CD4-positive, CD25-positive, alpha-beta regulatory T cell (primary cell): ENCODE results near the gene MRAP. TPM values are rescaled to one million over a fixed set of nuclear protein-coding genes. Genes with fewer than 3 reads are reported as not detected.
A peak's percentile ranks its signal among the peaks of the same experiment; 100 is the strongest.

Experiments used
- ATAC-seq, 2 donors: fragments of 150-1000 bp; cut with Tn5 transposase; one replicate each; pipeline ENCODE4 v1.10.0; 2021; ENCODE audit warnings: low read depth in 2 of 2, moderate number of reproducible peaks in 2 of 2, moderate library complexity in 1 of 2
- DNase-seq, 3 donors: peaks; one replicate each; pipeline versions ENCODE4 v3.0.0 to v3.0.0-alpha.2; 2012 to 2022; ENCODE audit warnings: mixed read lengths in 1 of 3
- H3K27ac ChIP-seq: one replicate; pipeline ENCODE4 v1.7.0; 2013; ENCODE audit warnings: mild to moderate bottlenecking, low read length; ENCODE audit not compliant: insufficient read depth, poor library complexity, severe bottlenecking
- H3K27me3 ChIP-seq: one replicate; pipeline ENCODE4 v1.7.0; 2013; ENCODE audit warnings: low read length; ENCODE audit not compliant: control insufficient read depth, insufficient read depth
- H3K36me3 ChIP-seq: one replicate; pipeline ENCODE4 v1.7.0; 2013; ENCODE audit warnings: mild to moderate bottlenecking, low read length, moderate library complexity; ENCODE audit not compliant: control insufficient read depth, insufficient read depth
- H3K4me1 ChIP-seq: 2 replicates; pipeline ENCODE4 v1.7.0; 2013; ENCODE audit warnings: mild to moderate bottlenecking, low read length; ENCODE audit not compliant: insufficient read depth, control insufficient read depth, poor library complexity, severe bottlenecking
- H3K4me3 ChIP-seq: one replicate; pipeline ENCODE4 v1.7.0; 2013; ENCODE audit warnings: low read depth, mild to moderate bottlenecking, low read length, moderate library complexity
- H3K9me3 ChIP-seq, 2 experiments: 1 replicate in 1 of 2; 2 replicates in 1 of 2; pipeline ENCODE4 v1.7.0; 2013; ENCODE audit warnings: low read length in 2 of 2, mild to moderate bottlenecking in 1 of 2, moderate library complexity in 1 of 2; ENCODE audit not compliant: control insufficient read depth in 2 of 2
- H3K27ac Mint-ChIP-seq, 3 donors: one replicate each; pipeline ENCODE4 v1.8.0; 2020 to 2022; ENCODE audit warnings: mild to moderate bottlenecking in 3 of 3, mixed read lengths in 3 of 3, moderate library complexity in 2 of 3
- H3K27me3 Mint-ChIP-seq: one replicate; pipeline ENCODE4 v1.8.0; 2022; ENCODE audit warnings: mild to moderate bottlenecking, mixed read lengths
- H3K36me3 Mint-ChIP-seq: one replicate; pipeline ENCODE4 v1.8.0; 2020; ENCODE audit warnings: mixed read lengths
- H3K4me1 Mint-ChIP-seq, 4 donors: one replicate each; pipeline ENCODE4 v1.8.0; 2020 to 2022; ENCODE audit warnings: mixed read lengths in 4 of 4, mild to moderate bottlenecking in 1 of 4
- H3K4me3 Mint-ChIP-seq, 4 donors: one replicate each; pipeline ENCODE4 v1.8.0; 2020 to 2022; ENCODE audit warnings: mild to moderate bottlenecking in 4 of 4, mixed read lengths in 4 of 4, moderate library complexity in 3 of 4
- H3K9me3 Mint-ChIP-seq, 7 donors: one replicate each; pipeline ENCODE4 v1.8.0; 2020 to 2022; ENCODE audit warnings: mixed read lengths in 7 of 7, mild to moderate bottlenecking in 3 of 7, moderate library complexity in 2 of 7
- polyA plus RNA-seq, 4 donors: library from polyadenylated mRNA; unstranded; fragments of 300-500 nt; fragmentation: Illumina TruSeq; gene quantifications; one replicate each; pipeline ENCODE4 v1.2.3, GENCODE V29; 2021
- total RNA-seq: library from RNA; stranded (reverse); gene quantifications from one replicate; pipeline ENCODE4 v1.2.3, GENCODE V29; 2022

Gene MRAP
- total and polyA plus RNA-seq, 5 donors from 2014 or later = not detected

DNA sequence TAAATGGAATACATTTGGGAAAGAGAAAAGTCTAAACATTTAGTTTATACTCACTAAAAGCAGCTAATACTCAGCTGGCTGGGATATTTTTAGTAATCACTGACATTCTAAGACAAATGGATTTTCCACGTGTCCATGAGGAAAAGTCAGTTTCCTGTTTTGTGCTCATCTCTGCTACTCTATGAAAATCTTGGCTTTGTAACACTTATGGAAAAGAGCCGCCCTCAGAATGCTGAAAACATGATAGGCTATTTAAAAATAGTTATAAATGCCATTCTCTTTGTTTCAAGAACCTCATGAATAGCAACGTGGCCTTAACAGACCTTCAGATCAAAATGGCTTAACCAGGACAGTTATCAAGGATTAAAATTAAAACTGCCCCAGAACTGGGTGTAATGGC is 29.9 kb downstream of the MRAP start:
- H3K4me3 ChIP-seq = no peak overlapping the region
- Mint-ChIP-seq H3K4me1 (peaks cover 0 to 4% (median 1%) of the 10 kb centered on the region in 4 donors), H3K27ac (no peak overlapping the region), H3K27me3 (no peaks in the 10 kb centered on the region), H3K36me3 (peaks cover 63% of the 10 kb centered on the region), H3K4me3 (no peak overlapping the region), H3K9me3 (peaks cover 0 to 3% (median 0%) of the 10 kb centered on the region in 7 donors)
- no peak for ATAC-seq
- no peaks in the 10 kb centered on the region for H3K27me3 ChIP-seq
- no peak for DNase-seq
- H3K4me1 ChIP-seq = no peaks in the 10 kb centered on the region
- no peak overlapping the region for H3K27ac ChIP-seq
- H3K36me3 ChIP-seq = peaks cover 68% of the 10 kb centered on the region
- no peaks in the 10 kb centered on the region for H3K9me3 ChIP-seq

DNA sequence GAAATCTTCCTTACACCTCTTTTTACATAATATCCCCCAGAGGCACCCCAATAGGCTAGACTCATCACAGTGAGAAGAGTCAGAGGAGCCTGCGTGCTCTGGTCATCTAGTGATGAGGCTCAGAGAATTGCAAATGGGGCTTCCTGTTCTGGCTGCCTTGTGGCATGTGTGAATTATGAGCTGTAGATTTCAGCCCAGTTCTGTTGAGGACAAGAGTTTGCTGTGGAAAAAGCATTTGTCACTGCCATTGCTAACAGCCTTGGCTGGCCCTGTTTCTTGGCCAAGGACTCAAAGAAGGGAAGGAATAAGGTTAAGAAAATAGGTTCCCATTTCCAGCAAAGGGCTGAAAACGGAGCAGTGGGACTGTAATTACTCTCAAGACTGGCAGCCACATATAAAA is 30.7 kb downstream of the MRAP start:
- peaks cover 0 to 4% (median 1%) of the 10 kb centered on the region in 4 donors for H3K4me1 Mint-ChIP-seq
- no peak for DNase-seq

DNA sequence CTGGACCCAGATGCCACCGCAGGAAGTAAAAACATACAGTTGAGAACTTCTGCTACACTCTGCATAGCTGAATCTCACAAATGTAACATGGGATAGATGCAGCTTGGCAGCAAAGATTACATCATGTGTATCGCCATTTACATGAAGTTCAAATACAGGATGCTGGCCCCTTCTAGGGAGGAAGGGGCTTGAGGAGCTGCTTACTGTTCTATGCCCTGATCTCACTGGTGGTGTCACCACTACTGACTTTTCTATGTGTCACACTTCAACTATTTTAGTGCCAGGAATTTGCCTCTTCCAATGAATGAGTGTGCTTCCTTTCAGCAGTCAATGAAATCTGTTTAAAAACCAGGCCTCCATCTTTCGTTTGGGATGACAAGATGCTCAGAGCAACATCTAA is 31.1 kb downstream of the MRAP start:
- H3K4me3 Mint-ChIP-seq = no peak overlapping the region
- ATAC-seq (no peak), DNase-seq (no peak)
- Histone ChIP-seq H3K27me3 (no peaks in the 10 kb centered on the region), H3K4me3 (no peak overlapping the region), H3K27ac (no peak overlapping the region), H3K4me1 (no peaks in the 10 kb centered on the region), H3K36me3 (peaks cover 68% of the 10 kb centered on the region), H3K9me3 (no peaks in the 10 kb centered on the region)
- H3K27me3 Mint-ChIP-seq = no peaks in the 10 kb centered on the region
- no peak overlapping the region for H3K27ac Mint-ChIP-seq
- H3K9me3 Mint-ChIP-seq = peaks cover 0 to 3% (median 0%) of the 10 kb centered on the region in 7 donors
- peaks cover 59% of the 10 kb centered on the region for H3K36me3 Mint-ChIP-seq
- H3K4me1 Mint-ChIP-seq = peaks cover 0 to 4% (median 1%) of the 10 kb centered on the region in 4 donors

More for the DNA sequence above, 30.7 kb downstream of the MRAP start:
- H3K9me3 Mint-ChIP-seq = peaks cover 0 to 3% (median 0%) of the 10 kb centered on the region in 7 donors
- H3K9me3 ChIP-seq = no peaks in the 10 kb centered on the region
- H3K36me3 Mint-ChIP-seq = peaks cover 62% of the 10 kb centered on the region
- H3K27me3 ChIP-seq = no peaks in the 10 kb centered on the region
- no peaks in the 10 kb centered on the region for H3K27me3 Mint-ChIP-seq
- no peak overlapping the region for H3K4me3 ChIP-seq
- H3K36me3 ChIP-seq = peaks cover 68% of the 10 kb centered on the region
- no peaks in the 10 kb centered on the region for H3K4me1 ChIP-seq
- H3K27ac ChIP-seq = no peak overlapping the region
- no peak for ATAC-seq
- no peak overlapping the region for H3K27ac Mint-ChIP-seq
- H3K4me3 Mint-ChIP-seq = no peak overlapping the region

- H3K4me1 ChIP-seq = no peaks in the 10 kb centered on the region
- ATAC-seq (no peak), DNase-seq (no peak)
- no peak overlapping the region for H3K27ac ChIP-seq
- peaks cover 62% of the 10 kb centered on the region for H3K36me3 Mint-ChIP-seq
- peak overlapping the region in 1 of 3 donors; percentile 8 for H3K27ac Mint-ChIP-seq
- H3K4me1 Mint-ChIP-seq = peaks cover 0 to 4% (median 1%) of the 10 kb centered on the region in 4 donors
- H3K36me3 ChIP-seq = peaks cover 67% of the 10 kb centered on the region
- no peak overlapping the region for H3K4me3 ChIP-seq
- H3K9me3 Mint-ChIP-seq = peaks cover 0 to 3% (median 0%) of the 10 kb centered on the region in 7 donors
- no peaks in the 10 kb centered on the region for H3K9me3 ChIP-seq
- H3K27me3 ChIP-seq = no peaks in the 10 kb centered on the region
- no peak overlapping the region for H3K4me3 Mint-ChIP-seq
- no peaks in the 10 kb centered on the region for H3K27me3 Mint-ChIP-seq
Measured at GRCh38 chr21:32330784-32331311, 32.2 kb downstream of the MRAP start.

- no peaks in the 10 kb centered on the region for H3K4me1 ChIP-seq
- peaks cover 67% of the 10 kb centered on the region for H3K36me3 ChIP-seq
- peaks cover 0 to 4% (median 1%) of the 10 kb centered on the region in 4 donors for H3K4me1 Mint-ChIP-seq
- no peaks in the 10 kb centered on the region for H3K27me3 ChIP-seq
- H3K4me3 ChIP-seq = no peak overlapping the region
- H3K36me3 Mint-ChIP-seq = peaks cover 62% of the 10 kb centered on the region
- H3K9me3 Mint-ChIP-seq = peaks cover 0 to 3% (median 0%) of the 10 kb centered on the region in 7 donors
- DNase-seq (no peak), ATAC-seq (no peak)
- H3K27ac ChIP-seq = no peak overlapping the region
- peak overlapping the region in 1 of 4 donors; percentile 15 for H3K4me3 Mint-ChIP-seq
- H3K27me3 Mint-ChIP-seq = no peaks in the 10 kb centered on the region
- H3K9me3 ChIP-seq = no peaks in the 10 kb centered on the region
- no peak overlapping the region for H3K27ac Mint-ChIP-seq
Measured at GRCh38 chr21:32331444-32332305, 33.0 kb downstream of the MRAP start.

- H3K4me3 ChIP-seq = no peak overlapping the region
- no peak overlapping the region for H3K27ac ChIP-seq
- peaks cover 0 to 4% (median 1%) of the 10 kb centered on the region in 4 donors for H3K4me1 Mint-ChIP-seq
- peaks cover 63% of the 10 kb centered on the region for H3K36me3 Mint-ChIP-seq
- DNase-seq (no peak), ATAC-seq (no peak)
- H3K9me3 Mint-ChIP-seq = peaks cover 0 to 2% (median 0%) of the 10 kb centered on the region in 7 donors
- peaks cover 74% of the 10 kb centered on the region for H3K36me3 ChIP-seq
- no peaks in the 10 kb centered on the region for H3K4me1 ChIP-seq
- H3K27ac Mint-ChIP-seq = peak overlapping the region in 1 of 3 donors; percentile 68
- H3K9me3 ChIP-seq = no peaks in the 10 kb centered on the region
- H3K27me3 ChIP-seq = no peaks in the 10 kb centered on the region
- H3K27me3 Mint-ChIP-seq = no peaks in the 10 kb centered on the region
- H3K4me3 Mint-ChIP-seq = no peak overlapping the region
Measured at GRCh38 chr21:32332463-32332951, 33.9 kb downstream of the MRAP start.

GRCh38 chr21:32333953-32334673 is 35.5 kb downstream of the MRAP start:
- peaks cover 80% of the 10 kb centered on the region for H3K36me3 ChIP-seq
- H3K27ac Mint-ChIP-seq = no peak overlapping the region
- no peaks in the 10 kb centered on the region for H3K27me3 Mint-ChIP-seq

More at GRCh38 chr21:32333953-32334673, 35.5 kb downstream of the MRAP start:
- Histone ChIP-seq H3K27ac (no peak overlapping the region), H3K27me3 (no peaks in the 10 kb centered on the region), H3K9me3 (no peaks in the 10 kb centered on the region), H3K4me1 (no peaks in the 10 kb centered on the region), H3K4me3 (no peak overlapping the region)
- Mint-ChIP-seq H3K36me3 (peaks cover 66% of the 10 kb centered on the region), H3K4me3 (no peak overlapping the region), H3K9me3 (no peaks in the 10 kb centered on the region), H3K4me1 (peaks cover 0 to 4% (median 1%) of the 10 kb centered on the region in 4 donors)
- DNase-seq (no peak), ATAC-seq (no peak)
